ENCODE results near the gene TNP1.

The TNP1 gene

DNA sequence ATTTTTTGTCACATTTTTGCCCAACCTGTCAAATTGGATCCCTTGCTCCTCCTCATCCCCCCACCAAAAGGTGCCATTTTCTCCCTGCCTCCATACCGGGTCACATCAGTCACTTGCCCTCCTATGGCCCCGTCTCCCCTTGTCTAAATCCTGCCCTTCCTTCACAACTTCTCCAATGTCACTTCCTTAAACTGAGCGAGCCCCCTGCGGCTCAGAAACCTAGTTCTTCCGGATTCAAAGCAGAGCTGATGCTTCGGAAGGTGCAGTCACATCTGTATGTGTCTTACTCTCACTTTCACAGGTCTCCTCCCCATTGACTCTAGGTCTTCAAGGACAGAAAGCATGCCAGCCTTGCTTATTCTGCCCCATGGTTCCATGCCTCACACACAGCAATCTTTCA is 22.1 kb downstream of the TNP1 start:
- DNase-seq: no peak

GRCh38 chr2:216833061-216833460 is 26.8 kb downstream of the TNP1 start:
- no peak for DNase-seq

- DNase-seq: no peak
Observed at GRCh38 chr2:216830346-216830745, 29.5 kb downstream of the TNP1 start.

- DNase-seq: no peak
Observed at GRCh38 chr2:216829533-216829932, 30.3 kb downstream of the TNP1 start.

DNA sequence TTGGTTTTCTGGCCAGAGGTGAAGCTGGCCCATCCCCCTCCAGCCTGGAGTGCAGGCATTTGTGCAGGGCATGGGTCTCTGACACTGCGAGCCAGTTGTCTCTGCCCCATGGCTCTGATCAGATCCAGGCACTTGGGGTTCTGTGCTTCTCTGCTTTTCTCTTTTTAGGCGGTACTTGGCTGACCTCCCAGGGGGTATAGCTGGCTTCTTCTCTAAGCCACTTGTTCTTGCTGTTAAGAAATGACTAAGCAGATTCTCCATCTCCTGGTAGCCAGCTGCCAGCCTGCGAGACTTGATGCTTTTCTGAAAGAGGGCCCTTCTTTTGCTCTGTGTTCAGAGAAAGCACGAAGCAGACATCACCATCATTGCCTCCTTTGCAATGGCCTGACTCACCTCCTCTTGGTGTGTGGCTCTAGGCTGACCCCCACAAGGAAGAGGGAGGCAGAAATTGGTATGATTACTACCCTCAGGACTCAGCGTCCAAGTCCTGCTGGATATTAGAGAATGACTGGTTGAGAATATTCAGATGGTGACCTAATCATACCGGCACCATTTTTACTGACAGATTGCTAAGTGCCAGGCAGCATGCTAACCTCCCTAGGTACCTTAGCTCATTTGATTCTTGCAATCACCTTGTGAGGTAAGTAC is 32.7 kb downstream of the TNP1 start:
- DNase-seq: no peak

DNA sequence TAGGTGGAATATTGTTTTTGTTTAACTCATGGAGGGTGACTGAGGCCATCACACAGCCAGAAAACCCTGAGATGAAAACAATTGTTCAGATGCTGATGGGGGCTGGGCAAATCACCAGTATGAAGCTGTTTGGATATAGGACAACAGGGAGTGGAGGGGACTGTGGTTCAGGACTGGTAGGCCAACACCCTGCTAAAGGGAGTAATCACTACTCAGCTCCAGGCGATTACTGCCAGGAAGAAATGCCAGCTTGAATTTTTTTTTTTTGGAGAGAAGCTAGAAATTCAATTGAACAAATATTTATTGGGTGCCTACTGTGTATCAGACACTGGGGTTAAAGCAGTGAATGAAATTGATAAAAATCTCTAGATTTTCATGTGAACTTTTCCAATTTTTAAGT is 37.4 kb downstream of the TNP1 start:
- no peak for DNase-seq

DNA sequence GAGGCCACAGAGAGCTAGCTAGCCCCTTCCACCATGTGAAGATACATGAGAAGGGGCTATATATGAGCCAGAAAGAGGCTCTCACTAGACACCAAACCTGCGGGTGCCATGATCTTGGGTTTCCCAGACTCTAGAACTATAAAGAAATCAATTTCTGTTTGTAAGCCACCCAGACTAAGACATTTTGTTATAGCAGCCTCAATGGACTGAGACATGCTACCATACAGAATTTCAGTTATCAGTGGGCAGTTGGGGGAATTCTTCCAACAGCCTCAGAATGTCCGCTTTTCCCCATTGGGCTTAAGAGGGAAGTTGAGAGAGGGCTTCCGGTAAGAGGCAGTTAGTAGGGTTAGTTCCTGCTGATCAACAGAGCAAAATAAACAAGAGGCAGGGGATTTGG is 39.2 kb downstream of the TNP1 start:
- no peak for DNase-seq

DNA sequence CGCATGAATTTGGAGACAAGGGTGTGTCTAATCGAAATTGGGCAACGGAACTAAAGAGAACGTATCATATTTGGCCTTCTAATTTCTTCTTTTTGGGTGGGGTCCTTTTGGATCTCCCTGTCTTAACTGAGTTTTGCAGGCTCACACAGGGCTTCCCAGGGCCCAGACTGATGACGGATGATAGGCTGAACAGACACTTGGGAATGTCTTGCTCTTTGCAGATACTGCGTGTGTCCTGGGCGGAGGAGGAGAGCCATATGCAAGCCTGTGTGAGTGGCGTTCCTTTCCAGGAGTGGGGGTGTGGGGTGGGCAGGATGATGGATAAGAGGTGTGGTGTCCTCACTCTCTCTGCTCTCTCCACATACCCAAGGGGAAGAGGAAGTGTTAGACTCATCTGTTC is 40.1 kb downstream of the TNP1 start:
- DNase-seq: no peak

DNA sequence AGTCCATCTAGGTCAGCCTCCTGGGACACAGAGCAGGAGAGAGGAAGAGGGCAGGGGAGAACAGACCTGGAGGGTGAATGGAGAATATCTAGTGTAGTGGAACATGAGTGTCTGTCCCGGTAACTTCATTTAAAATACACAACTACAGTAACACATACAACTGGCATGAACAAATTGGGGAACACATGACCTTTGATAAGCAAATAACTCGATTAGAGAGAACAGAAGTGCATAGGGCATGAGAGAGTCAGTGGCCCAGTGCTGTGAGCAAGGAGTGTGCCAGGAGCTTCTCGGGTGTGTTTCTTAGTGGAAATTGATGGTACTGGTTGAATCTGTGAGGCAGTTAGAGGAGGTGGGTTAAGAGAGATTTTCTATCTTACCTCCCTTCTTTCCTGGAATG is 40.8 kb downstream of the TNP1 start:
- DNase-seq: no peak

- DNase-seq: no peak
Observed at GRCh38 chr2:216810399-216811160, 49.3 kb downstream of the TNP1 start.
